ENCODE data around the gene ZNF90.
"Not testable (repeated sequence)": the region's sequence is repeated elsewhere in the genome, so short reads cannot be mapped to it uniquely, and the experiment has no call there.

ZNF90 gene

DNA sequence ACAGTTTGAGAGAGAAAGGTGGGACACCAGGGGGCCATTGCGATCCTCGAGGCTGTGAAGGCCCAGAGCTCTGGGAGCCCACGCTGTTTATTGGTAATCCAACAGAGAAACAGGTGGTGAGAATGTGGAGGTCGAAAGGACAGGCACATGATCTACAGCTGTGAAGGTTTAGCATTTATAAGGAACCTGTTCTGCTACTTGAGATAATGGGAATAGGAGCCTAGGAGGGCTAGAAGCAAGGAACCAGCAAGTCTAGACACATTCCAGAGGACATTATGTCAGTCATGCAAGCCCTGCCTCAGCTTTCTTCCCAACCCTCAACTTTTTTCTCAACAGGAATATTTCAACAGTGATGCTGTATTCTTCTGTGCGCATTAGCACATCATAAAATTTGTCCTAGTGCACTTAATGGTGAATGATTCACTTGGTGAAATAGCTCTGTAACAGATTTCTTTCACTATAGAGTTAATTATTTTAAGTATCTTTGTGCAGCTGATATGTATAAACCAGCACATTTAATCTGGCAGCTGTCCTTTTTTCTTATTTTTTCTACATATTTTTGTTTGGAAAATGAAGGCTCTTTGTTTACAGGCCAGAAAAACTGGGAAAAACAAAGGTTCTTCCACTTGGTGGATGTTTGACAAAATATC is 25.4 kb downstream of the ZNF90 start:
- DNase-seq = no peak

DNA sequence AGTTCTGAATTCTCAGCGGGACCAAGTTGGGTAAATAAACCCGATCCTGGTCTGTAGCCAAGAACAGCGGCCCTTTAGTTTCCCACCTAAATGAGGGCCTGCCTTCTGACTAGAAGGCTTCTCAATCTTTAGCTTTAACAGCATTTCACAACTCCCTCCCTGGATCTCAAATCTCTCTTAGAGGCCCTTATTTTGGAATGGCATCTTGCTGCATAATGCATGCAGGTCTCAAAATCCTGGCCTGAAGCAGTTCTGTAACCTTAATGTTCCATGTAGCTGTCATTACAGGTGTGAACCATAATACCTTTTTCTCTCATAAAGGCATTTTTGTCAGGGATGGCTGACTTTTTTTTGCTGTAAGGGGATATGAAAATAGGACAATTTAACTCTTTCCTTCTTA is 29.5 kb downstream of the ZNF90 start:
- no peak for DNase-seq

DNA sequence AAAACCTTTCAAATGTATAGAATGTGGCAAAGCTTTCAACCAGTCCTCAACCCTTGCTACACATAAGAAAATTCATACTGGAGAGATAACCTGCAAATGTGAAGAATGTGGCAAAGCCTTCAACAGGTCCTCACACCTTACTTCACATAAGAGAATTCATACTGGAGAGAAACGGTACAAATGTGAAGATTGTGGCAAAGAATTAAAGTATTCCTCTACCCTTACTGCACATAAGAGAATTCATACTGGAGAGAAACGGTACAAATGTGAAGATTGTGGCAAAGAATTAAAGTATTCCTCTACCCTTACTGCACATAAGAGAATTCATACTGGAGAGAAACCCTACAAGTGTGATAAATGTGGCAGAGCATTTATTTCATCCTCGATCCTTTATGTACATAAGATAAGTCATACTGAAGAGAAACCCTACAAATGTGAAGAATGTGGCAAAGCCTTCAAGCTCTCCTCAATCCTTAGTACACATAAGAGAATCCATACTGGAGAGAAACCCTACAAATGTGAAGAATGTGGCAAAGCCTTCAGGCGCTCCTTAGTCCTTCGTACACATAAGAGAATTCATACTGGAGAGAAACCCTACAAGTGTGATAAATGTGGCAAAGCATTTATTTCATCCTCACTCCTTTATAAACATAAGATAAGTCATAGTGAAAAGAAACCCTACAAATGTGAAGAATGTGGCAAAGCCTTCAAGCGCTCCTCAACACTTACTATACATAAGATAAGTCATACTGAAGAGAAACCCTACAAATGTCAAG is 40.5 kb downstream of the ZNF90 start:
- DNase-seq = not testable (repeated sequence)

DNA sequence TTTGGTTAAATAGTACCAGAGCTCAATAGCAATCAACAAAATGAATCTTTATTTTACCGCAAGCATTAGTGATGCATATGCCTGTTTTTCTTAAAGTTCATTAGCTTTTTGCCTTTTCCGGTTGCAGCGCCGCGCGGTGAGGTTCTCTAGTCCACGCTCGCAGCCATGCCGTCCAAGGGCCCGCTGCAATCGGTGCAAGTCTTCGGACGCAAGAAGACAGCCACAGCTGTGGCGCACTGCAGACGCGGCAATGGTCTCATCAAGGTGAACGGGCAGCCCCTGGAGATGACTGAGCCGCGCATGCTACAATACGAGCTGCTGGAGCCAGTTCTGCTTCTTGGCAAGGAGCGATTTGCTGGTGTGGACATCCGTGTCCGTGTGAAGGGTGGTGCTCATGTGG is 47.1 kb downstream of the ZNF90 start:
- DNase-seq = no peak

DNA sequence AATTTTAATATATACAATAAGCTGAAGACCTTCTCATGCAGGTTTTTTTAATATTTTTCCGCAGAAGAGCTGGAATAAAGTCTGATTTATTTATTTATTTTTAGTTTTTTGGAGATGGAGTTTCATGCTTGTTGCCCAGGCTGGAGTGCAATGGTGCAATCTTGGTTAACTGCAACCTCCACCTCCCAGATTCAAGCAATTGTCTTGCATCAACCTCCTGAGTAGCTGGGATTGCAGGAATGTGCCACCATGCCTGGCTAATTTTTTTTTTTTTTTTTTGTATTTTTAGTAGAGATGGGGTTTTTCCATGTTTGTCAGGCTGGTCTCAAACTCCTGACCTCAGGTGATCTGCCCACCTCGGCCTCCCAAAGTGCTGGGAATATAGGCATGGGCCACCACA is 55.1 kb downstream of the ZNF90 start:
- DNase-seq = not testable (repeated sequence)

DNA sequence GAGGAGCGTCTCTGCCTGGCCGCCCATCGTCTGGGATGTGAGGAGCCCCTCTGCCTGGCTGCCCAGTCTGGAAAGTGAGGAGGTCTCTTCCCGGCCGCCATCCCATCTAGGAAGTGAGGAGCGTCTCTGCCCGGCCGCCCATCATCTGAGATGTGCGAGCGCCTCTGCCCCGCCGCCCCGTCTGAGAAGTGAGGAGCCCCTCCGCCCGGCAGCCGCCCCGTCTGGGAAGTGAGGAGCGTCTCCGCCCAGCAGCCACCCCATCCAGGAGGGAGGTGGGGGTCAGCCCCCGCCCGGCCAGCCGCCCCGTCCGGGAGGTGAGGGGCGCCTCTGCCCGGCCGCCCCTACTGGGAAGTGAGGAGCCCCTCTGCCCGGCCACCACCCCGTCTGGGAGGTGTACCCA is 59.9 kb downstream of the ZNF90 start:
- not testable (repeated sequence) for DNase-seq

DNA sequence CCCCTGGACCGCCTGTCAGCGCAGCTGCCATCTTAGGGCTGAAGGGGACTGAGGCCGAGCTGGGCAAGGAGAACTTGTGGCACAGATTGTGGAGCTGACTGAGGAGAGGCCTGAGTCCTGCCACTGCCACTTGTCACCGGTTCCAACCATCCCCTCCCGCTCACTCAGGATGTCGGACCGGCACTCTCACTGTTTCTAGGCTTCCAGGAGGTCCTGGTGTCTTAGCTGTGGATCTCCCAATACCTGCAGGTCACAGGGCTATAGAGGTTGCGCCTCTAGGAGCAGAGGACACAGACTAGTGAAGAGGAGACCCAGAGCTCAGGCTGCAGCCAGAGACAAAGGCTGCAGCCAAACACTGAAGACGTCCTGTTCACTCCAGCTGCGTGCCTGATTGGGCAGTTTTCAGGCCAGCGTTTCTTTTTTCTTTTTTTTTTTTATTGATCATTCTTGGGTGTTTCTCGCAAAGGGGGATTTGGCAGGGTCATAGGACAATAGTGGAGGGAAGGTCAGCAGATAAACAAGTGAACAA is 73.9 kb downstream of the ZNF90 start:
- no peak for DNase-seq

DNA sequence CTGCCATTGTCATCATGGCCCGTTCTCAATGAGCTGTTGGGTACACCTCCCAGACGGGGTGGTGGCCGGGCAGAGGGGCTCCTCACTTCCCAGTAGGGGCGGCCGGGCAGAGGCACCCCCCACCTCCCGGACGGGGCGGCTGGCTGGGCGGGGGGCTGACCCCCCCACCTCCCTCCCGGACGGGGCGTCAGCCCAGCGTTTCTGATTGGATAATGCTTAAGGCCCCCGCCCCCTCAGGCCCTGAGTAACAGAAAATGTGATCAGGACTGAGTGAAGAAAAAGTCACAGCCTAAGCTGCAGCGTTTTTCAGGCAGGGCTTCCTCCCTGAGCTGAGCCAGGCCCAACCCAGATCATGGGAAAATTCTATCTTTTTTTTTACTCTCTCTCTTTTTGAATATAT is 74.7 kb downstream of the ZNF90 start:
- not testable (repeated sequence) for DNase-seq

DNA sequence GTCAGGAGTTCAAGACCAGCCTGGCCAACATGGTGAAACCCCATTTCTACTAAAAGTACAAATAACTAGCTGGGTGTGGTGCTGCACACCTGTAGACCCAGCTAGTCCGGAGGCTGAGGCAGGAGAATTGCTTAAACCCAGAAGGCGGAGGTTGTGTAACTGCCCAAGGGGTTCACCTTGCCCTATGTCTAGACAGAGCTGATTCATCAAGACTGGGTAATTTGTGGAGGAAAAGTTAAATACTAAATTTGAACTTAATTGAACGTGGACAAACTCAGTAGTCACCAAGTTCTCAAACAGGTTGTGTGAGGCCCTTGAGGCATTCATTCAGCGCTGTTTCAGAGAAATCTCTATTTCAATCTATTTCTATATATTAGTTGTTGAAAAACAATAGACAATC is 75.5 kb downstream of the ZNF90 start:
- DNase-seq = no peak

DNA sequence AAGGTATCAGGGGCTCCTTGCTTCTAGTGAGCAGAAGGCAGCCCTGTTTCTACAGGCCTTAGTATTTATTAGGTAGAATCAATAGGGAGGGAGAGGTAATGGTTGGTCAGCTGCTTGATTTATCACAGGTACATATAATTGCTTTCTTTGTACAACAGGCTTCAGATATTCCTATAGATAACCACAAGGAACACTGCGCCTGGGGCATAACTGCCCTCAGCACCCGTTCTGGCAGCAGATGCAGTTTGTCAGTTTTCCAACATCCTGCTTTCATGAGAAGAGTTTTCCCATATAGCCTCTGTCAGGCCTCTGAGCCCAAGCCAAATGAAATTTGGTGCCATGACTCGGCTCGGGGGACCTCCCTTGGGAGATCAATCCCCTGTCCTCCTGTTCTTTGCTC is 76.8 kb downstream of the ZNF90 start:
- no peak for DNase-seq

DNA sequence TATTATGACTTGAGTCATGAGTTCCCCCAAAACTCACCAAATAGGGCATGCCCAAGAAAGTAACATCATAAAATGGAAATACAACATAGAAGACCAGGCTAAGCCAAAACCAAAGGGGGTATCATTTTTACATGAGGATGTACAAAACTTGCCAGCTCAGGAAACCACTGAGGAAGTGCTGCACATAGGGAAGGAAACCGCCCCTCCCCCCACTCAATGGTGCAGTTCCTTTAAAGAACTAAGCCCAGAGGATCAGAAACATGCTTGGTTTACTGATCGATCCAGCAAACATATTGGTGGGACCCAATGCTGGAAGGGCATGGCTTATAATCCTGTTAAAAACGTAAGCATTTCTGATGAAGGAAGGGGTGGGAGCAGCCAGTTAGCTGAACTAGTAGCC is 85.0 kb downstream of the ZNF90 start:
- DNase-seq = no peak

DNA sequence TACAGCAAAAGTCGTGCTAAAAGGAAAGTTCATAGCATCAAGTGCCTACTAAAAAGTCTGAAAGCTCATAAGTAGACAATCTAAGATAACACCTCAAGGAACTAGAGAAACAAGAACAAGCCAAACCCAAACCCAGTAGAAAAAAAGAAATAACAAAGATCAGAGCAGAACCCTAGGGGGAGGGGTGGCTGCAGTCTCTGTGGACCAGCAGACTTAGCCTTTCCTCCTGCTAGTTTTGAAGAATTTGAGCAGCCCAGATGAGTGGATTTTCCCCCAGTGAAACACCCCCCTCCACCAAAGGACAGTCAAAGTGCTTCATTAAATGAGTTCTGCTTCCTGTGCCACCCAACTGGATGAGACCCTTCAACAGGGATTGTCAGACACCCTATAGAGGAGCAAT is 86.7 kb downstream of the ZNF90 start:
- DNase-seq = no peak

DNA sequence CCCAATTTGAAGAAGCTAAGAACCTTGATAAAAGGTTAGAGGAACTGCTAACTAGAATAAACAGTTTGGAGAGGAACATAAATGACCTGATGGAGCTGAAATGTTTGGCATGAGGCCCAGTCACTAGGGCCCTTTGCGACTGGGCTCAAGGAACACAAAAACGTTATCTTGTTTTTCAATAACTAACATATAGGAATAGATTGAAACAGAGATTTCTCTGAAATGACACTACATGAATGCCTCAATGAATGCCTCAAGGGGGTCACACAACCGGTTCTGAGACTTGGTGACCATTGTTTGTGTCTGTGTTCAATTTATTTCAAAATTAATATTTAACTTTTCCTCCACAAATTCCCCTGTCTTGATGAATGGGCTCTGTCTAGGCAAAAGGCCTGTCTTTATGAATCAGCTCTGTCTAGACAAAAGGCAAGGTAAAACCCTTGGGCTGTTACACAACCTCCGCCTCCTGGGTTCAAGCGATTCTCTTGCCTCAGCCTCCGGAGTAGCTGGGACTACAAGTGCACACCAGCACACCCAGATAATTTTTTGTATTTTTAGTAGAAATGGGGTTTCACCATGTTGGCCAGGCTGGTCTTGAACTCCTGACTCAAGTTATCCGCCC is 88.3 kb downstream of the ZNF90 start:
- DNase-seq = no peak

DNA sequence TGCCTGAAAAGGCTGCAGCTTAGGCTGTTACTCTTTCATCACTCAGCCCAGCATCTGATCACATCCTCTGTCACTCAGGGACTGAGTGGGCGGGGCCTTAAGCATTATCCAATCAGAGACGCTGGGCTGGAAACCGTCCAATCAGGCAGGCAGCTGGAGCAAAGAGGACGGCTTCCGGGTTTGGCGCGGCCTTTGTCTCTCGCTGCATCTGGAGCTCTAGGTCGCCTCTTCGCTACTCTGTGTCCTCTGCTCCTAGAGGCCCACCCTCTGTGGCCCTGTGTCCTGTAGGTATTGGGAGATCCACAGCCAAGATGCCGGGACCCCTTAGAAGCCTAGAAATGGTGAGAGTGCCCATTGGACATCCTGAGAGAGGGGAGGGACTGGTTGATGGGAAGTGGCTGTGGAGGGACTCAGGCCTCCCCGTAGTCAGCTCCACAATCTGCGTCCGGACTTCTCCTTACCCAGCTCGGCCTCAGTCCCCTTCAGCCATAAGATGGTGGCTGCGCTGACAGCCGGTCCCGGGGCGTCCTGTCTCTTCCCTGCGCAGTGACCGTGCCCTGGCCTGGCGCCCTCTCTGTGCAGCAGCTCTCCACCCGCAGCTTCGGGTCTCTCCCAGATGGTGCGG is 89.3 kb downstream of the ZNF90 start, which contains the start of gene ZNF486:
Gene ZNF486, plus strand, starts transcription at position 195 of the 625 bp plus-strand sequence. Its CDS starts 117 bp downstream, at position 312.
- DNase-seq = peak; percentile 96

DNA sequence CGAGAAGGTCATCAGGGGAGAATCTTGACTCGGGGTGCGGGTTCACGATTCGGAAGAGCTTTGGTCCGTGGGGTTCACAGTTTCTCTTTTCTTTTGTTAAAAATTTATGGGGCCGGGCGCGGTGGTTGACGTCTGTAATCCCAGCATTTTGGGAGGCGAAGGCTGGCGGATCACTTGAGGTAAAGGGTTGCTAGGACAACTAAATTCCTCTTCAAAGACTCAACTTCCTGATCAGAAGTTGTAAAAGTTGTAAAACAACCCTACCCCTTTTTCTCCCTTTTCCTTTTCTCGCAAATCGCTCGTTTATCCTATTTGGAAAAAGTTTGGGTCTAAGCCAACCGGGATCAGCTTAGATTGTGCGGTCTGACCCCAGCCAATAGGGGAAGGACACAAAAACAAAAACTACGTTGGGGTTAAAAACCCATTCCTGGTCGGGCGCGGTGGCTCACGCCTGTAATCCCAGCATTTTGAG is 89.9 kb downstream of the ZNF90 start:
- no peak for DNase-seq

Measured in left hindlimb (tissue), 1 donor.